ENCODE results near the gene KRT16. TPM values are rescaled to one million over a fixed set of nuclear protein-coding genes. Genes with fewer than 3 reads are reported as not detected.
"Not testable (repeated sequence)": the region's sequence is repeated elsewhere in the genome, so short reads cannot be mapped to it uniquely, and the experiment has no call there.

KRT16 gene
- total RNA-seq, 2 donors from 2014 or later = 2.2 TPM; not detected in 1

- Histone ChIP-seq H3K4me3 (no peak overlapping the region), H3K27ac (no peak overlapping the region), H3K36me3 (no peaks in the 10 kb centered on the region), H3K27me3 (no peaks in the 10 kb centered on the region), H3K4me1 (peaks cover 0 to 4% of the 10 kb centered on the region in 2 donors), H3K9me3 (no peaks in the 10 kb centered on the region)
- TF ChIP-seq, protein P1, sequence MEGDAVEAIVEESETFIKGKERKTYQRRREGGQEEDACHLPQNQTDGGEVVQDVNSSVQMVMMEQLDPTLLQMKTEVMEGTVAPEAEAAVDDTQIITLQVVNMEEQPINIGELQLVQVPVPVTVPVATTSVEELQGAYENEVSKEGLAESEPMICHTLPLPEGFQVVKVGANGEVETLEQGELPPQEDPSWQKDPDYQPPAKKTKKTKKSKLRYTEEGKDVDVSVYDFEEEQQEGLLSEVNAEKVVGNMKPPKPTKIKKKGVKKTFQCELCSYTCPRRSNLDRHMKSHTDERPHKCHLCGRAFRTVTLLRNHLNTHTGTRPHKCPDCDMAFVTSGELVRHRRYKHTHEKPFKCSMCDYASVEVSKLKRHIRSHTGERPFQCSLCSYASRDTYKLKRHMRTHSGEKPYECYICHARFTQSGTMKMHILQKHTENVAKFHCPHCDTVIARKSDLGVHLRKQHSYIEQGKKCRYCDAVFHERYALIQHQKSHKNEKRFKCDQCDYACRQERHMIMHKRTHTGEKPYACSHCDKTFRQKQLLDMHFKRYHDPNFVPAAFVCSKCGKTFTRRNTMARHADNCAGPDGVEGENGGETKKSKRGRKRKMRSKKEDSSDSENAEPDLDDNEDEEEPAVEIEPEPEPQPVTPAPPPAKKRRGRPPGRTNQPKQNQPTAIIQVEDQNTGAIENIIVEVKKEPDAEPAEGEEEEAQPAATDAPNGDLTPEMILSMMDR (IDR thresholded peaks at IDR 0.05) = peak; percentile 42 to 77
- DNase-seq (ENCODE audit: low spot score) = peak; percentile 73
Observed at GRCh38 chr17:41579484-41580243, 32.9 kb downstream of the KRT16 start.

- Histone ChIP-seq H3K27ac (no peak overlapping the region), H3K4me3 (no peak overlapping the region), H3K4me1 (peaks cover 0 to 4% of the 10 kb centered on the region in 2 donors), H3K36me3 (no peaks in the 10 kb centered on the region), H3K27me3 (no peaks in the 10 kb centered on the region), H3K9me3 (no peaks in the 10 kb centered on the region)
- DNase-seq (ENCODE audit: low spot score) = no peak
- TF ChIP-seq, protein P1 (IDR thresholded peaks at IDR 0.05) = no peak
Observed at GRCh38 chr17:41578971-41579370, 33.6 kb downstream of the KRT16 start.

DNA sequence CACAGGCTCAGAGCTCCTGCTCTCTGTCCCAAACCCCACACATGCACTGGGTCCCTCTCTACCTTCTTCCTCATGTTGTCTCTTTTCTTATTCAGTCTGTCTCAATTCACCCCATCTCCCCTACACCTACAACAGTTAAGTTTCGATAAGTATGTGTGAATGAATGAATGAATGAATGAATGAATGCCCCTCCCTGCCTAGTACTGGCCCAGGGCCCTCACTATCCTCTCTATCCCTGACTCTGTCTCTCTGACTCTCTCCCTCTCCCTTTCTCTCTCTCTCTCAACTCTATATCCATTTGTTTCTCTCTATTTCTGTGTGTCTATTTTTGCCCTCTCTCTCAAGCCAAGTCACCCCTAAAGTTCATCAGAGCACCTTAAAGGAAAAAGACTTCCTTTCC, 34.0 kb downstream of the KRT16 start:
- Histone ChIP-seq H3K27ac (no peak overlapping the region), H3K9me3 (no peaks in the 10 kb centered on the region), H3K36me3 (no peaks in the 10 kb centered on the region), H3K4me3 (no peak overlapping the region), H3K27me3 (no peaks in the 10 kb centered on the region), H3K4me1 (peaks cover 0 to 4% of the 10 kb centered on the region in 2 donors)
- DNase-seq (ENCODE audit: low spot score) = no peak
- TF ChIP-seq, protein P1 (IDR thresholded peaks at IDR 0.05) = no peak

- H3K4me3 ChIP-seq; H3K36me3 ChIP-seq; H3K9me3 ChIP-seq; H3K4me1 ChIP-seq; H3K27ac ChIP-seq; DNase-seq (ENCODE audit: low spot score); H3K27me3 ChIP-seq: not testable (repeated sequence)
Observed at GRCh38 chr17:41576740-41577139, 35.8 kb downstream of the KRT16 start.

DNA sequence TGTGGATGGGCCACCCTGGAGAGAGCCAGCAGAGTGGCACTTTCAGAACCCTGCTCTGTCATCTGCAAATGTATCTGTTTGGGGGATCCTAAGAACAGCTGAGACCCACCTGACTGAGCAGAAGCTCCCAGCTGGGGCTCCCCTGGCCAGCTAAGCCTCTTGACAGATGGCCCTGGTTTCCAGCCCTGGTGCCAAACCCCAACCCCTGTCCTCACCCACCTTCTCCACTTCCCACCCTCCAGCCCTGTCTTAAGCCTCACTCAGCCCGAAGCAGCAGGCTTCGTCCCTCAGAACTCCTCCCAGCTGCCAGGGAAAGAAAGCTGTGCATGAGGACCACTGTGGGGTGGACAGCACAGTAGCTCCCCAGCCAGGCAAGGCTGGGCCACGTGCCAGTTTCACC, 37.2 kb downstream of the KRT16 start:
- no peaks in the 10 kb centered on the region for H3K9me3 ChIP-seq
- H3K4me1 ChIP-seq = peaks cover 0 to 4% of the 10 kb centered on the region in 2 donors
- H3K27me3 ChIP-seq = no peaks in the 10 kb centered on the region
- no peak for DNase-seq (ENCODE audit: low spot score)
- no peaks in the 10 kb centered on the region for H3K36me3 ChIP-seq
- TF ChIP-seq, protein P1 (IDR thresholded peaks at IDR 0.05) = no peak
- H3K4me3 ChIP-seq = no peak overlapping the region
- no peak overlapping the region for H3K27ac ChIP-seq

DNA sequence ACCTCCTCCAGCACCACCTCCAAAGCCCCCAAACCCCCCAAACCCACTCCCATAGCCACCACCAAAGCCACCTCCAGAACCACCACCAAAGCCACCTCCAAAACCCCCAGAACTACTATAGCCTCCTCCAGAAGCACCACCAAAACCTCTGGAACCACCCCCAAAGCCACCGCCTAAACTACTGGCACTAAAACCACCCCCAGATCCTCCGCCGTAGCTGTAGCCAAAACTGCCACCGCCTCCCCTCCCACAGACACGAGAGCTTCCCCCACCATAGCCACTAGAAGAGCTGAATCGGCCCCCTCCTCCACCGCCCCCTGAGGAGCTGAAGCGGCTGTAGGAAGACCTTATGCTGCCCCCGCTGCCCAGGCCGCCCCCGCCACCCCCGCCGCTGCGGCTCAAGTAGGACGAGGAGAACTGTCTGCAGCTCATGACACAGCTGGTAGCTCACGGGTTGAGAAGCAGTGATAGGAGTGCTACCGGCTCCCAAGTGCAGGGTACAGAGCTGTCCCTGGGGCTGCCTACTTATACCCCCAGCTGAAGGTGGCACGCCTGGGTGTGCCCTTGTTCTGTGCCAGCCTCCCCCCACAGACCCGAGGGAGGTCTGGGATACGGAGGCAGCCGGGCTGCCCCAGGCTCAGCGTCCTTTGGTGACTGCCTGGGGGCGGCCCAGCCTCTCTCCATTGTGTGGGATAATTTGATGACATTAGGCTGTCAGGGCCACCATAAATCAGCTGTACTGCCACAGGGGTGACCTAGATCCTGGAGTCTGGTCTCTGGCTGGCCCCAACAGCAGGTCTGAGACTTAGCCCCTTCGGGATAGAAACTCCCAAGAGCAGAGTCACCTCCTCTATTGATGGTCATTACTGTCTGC, 40.8 kb downstream of the KRT16 start, which contains the start of gene KRT9:
Gene KRT9, minus strand, starts transcription at position 499 of the 874 bp plus-strand sequence. Its CDS starts 67 bp downstream, at position 432.
- Histone ChIP-seq H3K27ac (no peak within 1 kb of the TSS), H3K27me3 (no peaks in the 10 kb centered on the region), H3K4me1 (no peaks in the 10 kb centered on the region), H3K4me3 (no peak within 1 kb of the TSS), H3K9me3 (no peaks in the 10 kb centered on the region), H3K36me3 (no peaks in the 10 kb centered on the region)
- TF ChIP-seq, protein P1 (IDR thresholded peaks at IDR 0.05) = no peak
- DNase-seq (ENCODE audit: low spot score) = no peak

All from right atrium auricular region (tissue), 2 donors.